HUDEP-2 (cell line): ENCODE data around the gene PEPD.

ENCODE experiments used
- DNase-seq, 76 experiments: peaks; one replicate each; lab custom pipeline; 2025; ENCODE audit not compliant: unreplicated experiment in 76 of 76; lab: John Stamatoyannopoulos, UW

Gene PEPD

DNA sequence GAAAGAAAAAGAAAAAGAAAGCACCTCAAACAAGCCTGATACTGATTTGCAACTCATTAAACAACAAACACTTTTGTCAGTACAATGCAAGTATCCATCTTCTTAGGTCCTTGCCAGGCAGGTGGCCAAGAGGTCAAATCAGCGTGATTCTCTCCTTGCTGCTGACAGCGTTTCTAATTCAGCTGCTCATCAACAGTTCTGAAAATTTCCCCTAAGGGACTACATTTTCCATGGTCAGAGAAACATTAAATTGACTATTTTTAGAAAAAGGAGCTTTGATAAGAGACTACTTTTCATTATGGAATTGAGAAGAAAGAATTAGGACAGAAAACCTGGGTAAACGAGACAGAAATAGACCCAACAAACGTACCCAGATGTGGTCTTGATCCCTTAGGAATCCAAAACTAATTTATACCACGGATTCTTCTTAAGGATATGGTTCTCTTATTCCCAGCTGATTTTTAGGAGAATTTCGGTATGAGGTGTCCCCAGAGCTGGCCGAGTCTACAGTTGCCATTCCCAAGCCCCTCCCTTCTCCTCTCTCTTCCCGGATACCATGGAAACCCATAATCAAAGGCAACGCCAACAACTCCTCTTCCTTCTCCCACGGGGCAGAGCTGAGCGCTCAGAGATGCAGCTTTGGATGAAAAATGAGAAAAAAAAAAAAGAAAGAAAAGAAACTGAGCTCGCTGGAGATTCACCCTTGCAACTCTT, 177.6 kb downstream of the PEPD start:
- DNase-seq: no peak

DNA sequence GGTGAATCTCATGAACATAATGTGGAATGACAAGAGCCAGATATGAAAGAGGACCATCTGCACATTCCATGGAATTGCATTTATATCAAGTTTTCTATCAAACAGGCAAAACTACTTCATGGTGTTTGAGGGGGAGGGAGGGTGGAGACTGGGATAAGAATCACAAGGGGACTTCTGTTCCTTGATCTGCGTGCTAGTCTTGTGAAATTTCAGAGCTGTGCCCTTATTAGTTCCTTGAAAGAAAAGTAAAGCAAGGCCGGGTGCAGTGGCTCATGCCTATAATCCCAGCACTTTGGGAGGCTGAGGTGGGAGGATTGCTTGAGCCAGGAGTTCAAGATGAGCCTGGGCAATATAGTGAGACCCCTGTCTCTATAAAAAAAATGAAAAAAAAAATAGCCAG, 178.3 kb downstream of the PEPD start:
- no peak for DNase-seq

- no peak for DNase-seq
Observed at GRCh38 chr19:33340991-33341390, 180.6 kb downstream of the PEPD start.

DNA sequence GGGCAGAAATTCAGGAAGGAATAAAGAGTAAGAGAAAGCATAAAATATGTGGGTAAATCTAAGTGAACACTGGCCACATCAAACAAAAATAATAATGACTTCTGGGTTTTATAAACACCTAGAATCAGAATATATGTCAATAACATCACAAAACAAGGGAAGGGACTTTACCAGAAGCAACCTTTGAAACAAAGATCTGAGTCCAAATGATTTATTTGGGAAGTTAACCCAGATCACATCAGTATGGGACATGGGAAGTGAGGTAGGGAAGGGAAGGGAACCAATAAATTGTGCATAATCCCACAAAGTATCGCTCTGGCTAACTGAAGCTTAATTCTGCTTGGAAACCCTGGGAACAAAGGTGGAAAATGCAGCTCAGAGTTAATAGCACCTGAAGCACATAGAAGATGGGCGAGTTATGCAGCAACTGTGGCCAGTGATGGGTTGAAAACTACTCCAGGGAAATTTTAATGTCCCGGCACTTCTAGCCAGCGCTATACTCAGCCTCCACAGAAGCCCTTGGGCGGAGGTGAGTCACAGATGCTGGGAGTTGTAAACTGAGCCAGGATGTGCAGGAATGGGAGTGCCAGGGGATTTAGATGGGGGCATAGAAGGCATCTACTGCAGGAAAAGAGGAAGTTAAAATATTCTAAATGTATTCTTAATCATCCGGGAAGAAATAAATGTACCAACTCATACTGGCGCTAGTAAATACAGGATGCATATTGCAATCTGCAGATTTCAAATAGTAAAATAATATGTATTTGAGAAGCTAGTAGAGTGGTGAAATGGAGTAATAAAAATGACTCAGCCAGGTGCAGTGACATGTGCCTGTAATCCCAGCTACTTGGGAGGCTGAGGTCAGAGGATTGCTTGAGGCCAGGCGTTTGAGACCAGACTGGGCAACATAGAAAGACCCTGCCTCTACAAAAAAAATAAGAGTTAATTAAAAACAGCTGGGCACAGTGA, 182.3 kb downstream of the PEPD start:
- DNase-seq: no peak
